ENCODE data around the gene PRCP.

GRCh38 chr11:82932564-82932963 is 32.3 kb upstream of the PRCP start:
- TF ChIP-seq RAD21 (IDR thresholded peaks at IDR 0.05) (no peak), HNF4G (IDR thresholded peaks at IDR 0.05) (no peak), TAF1 (conservative IDR thresholded peaks at IDR 0.05) (no peak), CTCF (IDR thresholded peaks at IDR 0.05; ENCODE audit: low read depth, low read length, missing input control) (no peak), EGR1 (IDR thresholded peaks at IDR 0.05; ENCODE audit: low read depth in 2 of 2) (no peak), MAX (IDR thresholded peaks at IDR 0.05) (no peak), GABPA (IDR thresholded peaks at IDR 0.05 in 1 of 2, conservative IDR thresholded peaks at IDR 0.05 in 1 of 2) (no peak), REST (IDR thresholded peaks at IDR 0.05) (no peak), ATF3 (IDR thresholded peaks at IDR 0.05) (no peak)
